Activated T-cell treated with anti-CD3 and anti-CD28 coated beads, Interleukin-2, amount 50 U/mL, for 24 hours (primary cell): ENCODE results near the gene PYGO2.
"Not testable (repeated sequence)": the region's sequence is repeated elsewhere in the genome, so short reads cannot be mapped to it uniquely, and the experiment has no call there.

Experiments used
- DNase-seq: peaks from one replicate; pipeline ENCODE4 v3.0.0-alpha.2; 2020
- H3K27ac Mint-ChIP-seq: 2 replicates; pipeline ENCODE4 v1.8.0; 2020; ENCODE audit warnings: mild to moderate bottlenecking, mixed read lengths
- H3K27me3 Mint-ChIP-seq: 2 replicates; pipeline ENCODE4 v1.8.0; 2020; ENCODE audit warnings: mixed read lengths
- H3K36me3 Mint-ChIP-seq: 2 replicates; pipeline ENCODE4 v1.8.0; 2020; ENCODE audit warnings: low read depth, mixed read lengths
- H3K4me1 Mint-ChIP-seq: 2 replicates; pipeline ENCODE4 v1.8.0; 2020; ENCODE audit warnings: low read depth, mixed read lengths
- H3K4me3 Mint-ChIP-seq: 2 replicates; pipeline ENCODE4 v1.8.0; 2020; ENCODE audit warnings: mild to moderate bottlenecking, moderate library complexity, mixed read lengths
- H3K9me3 Mint-ChIP-seq: 2 replicates; pipeline ENCODE4 v1.8.0; 2020; ENCODE audit warnings: mixed read lengths

The PYGO2 gene

GRCh38 chr1:155003227-155003765, 41.7 kb upstream of the PYGO2 start:
- peaks cover 12% of the 10 kb centered on the region for H3K36me3 Mint-ChIP-seq
- H3K27ac Mint-ChIP-seq: peak overlapping the region; percentile 92
- peaks cover 66% of the 10 kb centered on the region for H3K4me1 Mint-ChIP-seq
- no peaks in the 10 kb centered on the region for H3K27me3 Mint-ChIP-seq
- H3K4me3 Mint-ChIP-seq: peak overlapping the region; percentile 92
- DNase-seq: peak; percentile 59
- H3K9me3 Mint-ChIP-seq: no peaks in the 10 kb centered on the region

- H3K9me3 Mint-ChIP-seq: no peaks in the 10 kb centered on the region
- peak within 1 kb of the TSS; percentile 92 for H3K4me3 Mint-ChIP-seq
- peak within 1 kb of the TSS; percentile 94 for H3K27ac Mint-ChIP-seq
- H3K27me3 Mint-ChIP-seq: no peaks in the 10 kb centered on the region
- peaks cover 12% of the 10 kb centered on the region for H3K36me3 Mint-ChIP-seq
- H3K4me1 Mint-ChIP-seq: peaks cover 69% of the 10 kb centered on the region
- peak; percentile 55 for DNase-seq
These were observed 41.1 kb upstream of the PYGO2 start, which contains the start of gene ZBTB7B for GRCh38 chr1:155002464-155003226. Gene ZBTB7B (plus strand): TSS chr1:155002802. CDS start chr1:155014661, 11,859 bp downstream.

- H3K4me3 Mint-ChIP-seq: peak overlapping the region; percentile 83
- peak overlapping the region; percentile 94 for H3K27ac Mint-ChIP-seq
- peaks cover 68% of the 10 kb centered on the region for H3K4me1 Mint-ChIP-seq
- DNase-seq: peak; percentile 97
- H3K9me3 Mint-ChIP-seq: no peaks in the 10 kb centered on the region
- H3K36me3 Mint-ChIP-seq: peaks cover 12% of the 10 kb centered on the region
- H3K27me3 Mint-ChIP-seq: no peaks in the 10 kb centered on the region
These were observed 40.3 kb upstream of the PYGO2 start for GRCh38 chr1:155001675-155002463.

- DNase-seq: peak; percentile 79
- H3K4me3 Mint-ChIP-seq: peak overlapping the region; percentile 83
- H3K36me3 Mint-ChIP-seq: peaks cover 12% of the 10 kb centered on the region
- peak overlapping the region; percentile 94 for H3K27ac Mint-ChIP-seq
- no peaks in the 10 kb centered on the region for H3K9me3 Mint-ChIP-seq
- H3K27me3 Mint-ChIP-seq: no peaks in the 10 kb centered on the region
- peaks cover 63% of the 10 kb centered on the region for H3K4me1 Mint-ChIP-seq
These were observed 39.8 kb upstream of the PYGO2 start for GRCh38 chr1:155001425-155001674.

- DNase-seq: peak; percentile 89
- Mint-ChIP-seq H3K9me3 (no peaks in the 10 kb centered on the region), H3K36me3 (peaks cover 12% of the 10 kb centered on the region), H3K27me3 (no peaks in the 10 kb centered on the region), H3K4me3 (peak overlapping the region; percentile 83), H3K4me1 (peaks cover 60% of the 10 kb centered on the region), H3K27ac (peak overlapping the region; percentile 94)
These were observed 39.3 kb upstream of the PYGO2 start for GRCh38 chr1:155000726-155001424.

- peak overlapping the region; percentile 83 for H3K4me3 Mint-ChIP-seq
- no peak for DNase-seq
- peak overlapping the region; percentile 96 for H3K27ac Mint-ChIP-seq
- H3K27me3 Mint-ChIP-seq: no peaks in the 10 kb centered on the region
- no peaks in the 10 kb centered on the region for H3K9me3 Mint-ChIP-seq
- peaks cover 10% of the 10 kb centered on the region for H3K36me3 Mint-ChIP-seq
- H3K4me1 Mint-ChIP-seq: peaks cover 54% of the 10 kb centered on the region
These were observed 38.8 kb upstream of the PYGO2 start for GRCh38 chr1:155000411-155000725.

GRCh38 chr1:154999571-155000410, 38.2 kb upstream of the PYGO2 start:
- Mint-ChIP-seq H3K27me3 (no peaks in the 10 kb centered on the region), H3K36me3 (peaks cover 10% of the 10 kb centered on the region), H3K4me1 (peaks cover 52% of the 10 kb centered on the region), H3K9me3 (no peaks in the 10 kb centered on the region), H3K27ac (peak overlapping the region; percentile 96), H3K4me3 (peak overlapping the region; percentile 83)
- DNase-seq: peak; percentile 80

- Mint-ChIP-seq H3K4me3 (peak overlapping the region; percentile 73), H3K9me3 (no peaks in the 10 kb centered on the region), H3K27me3 (no peaks in the 10 kb centered on the region), H3K36me3 (peaks cover 9% of the 10 kb centered on the region), H3K4me1 (peaks cover 50% of the 10 kb centered on the region), H3K27ac (peak overlapping the region; percentile 90)
- DNase-seq: peak; percentile 87
These were observed 37.4 kb upstream of the PYGO2 start for GRCh38 chr1:154998818-154999570.

GRCh38 chr1:154998201-154998780, 36.7 kb upstream of the PYGO2 start:
- H3K4me3 Mint-ChIP-seq: peak overlapping the region; percentile 31
- H3K9me3 Mint-ChIP-seq: no peaks in the 10 kb centered on the region
- peak overlapping the region; percentile 44 for H3K27ac Mint-ChIP-seq
- DNase-seq: no peak
- no peaks in the 10 kb centered on the region for H3K27me3 Mint-ChIP-seq
- peaks cover 48% of the 10 kb centered on the region for H3K4me1 Mint-ChIP-seq
- H3K36me3 Mint-ChIP-seq: peaks cover 9% of the 10 kb centered on the region

GRCh38 chr1:154996966-154997701, 35.6 kb upstream of the PYGO2 start:
- no peaks in the 10 kb centered on the region for H3K27me3 Mint-ChIP-seq
- no peaks in the 10 kb centered on the region for H3K9me3 Mint-ChIP-seq
- DNase-seq: no peak
- H3K4me1 Mint-ChIP-seq: peaks cover 45% of the 10 kb centered on the region
- H3K27ac Mint-ChIP-seq: no peak overlapping the region
- H3K4me3 Mint-ChIP-seq: no peak overlapping the region
- peaks cover 11% of the 10 kb centered on the region for H3K36me3 Mint-ChIP-seq

- Mint-ChIP-seq H3K4me1 (peaks cover 39% of the 10 kb centered on the region), H3K36me3 (peaks cover 17% of the 10 kb centered on the region)
- H3K9me3 Mint-ChIP-seq, H3K27ac Mint-ChIP-seq, H3K27me3 Mint-ChIP-seq, H3K4me3 Mint-ChIP-seq, DNase-seq: not testable (repeated sequence)
These were observed 33.9 kb upstream of the PYGO2 start for GRCh38 chr1:154995301-154995983.

- H3K4me1 Mint-ChIP-seq: peaks cover 32% of the 10 kb centered on the region
- no peak overlapping the region for H3K4me3 Mint-ChIP-seq
- DNase-seq: no peak
- H3K27ac Mint-ChIP-seq: peak overlapping the region; percentile 45
- H3K36me3 Mint-ChIP-seq: peaks cover 26% of the 10 kb centered on the region
- no peaks in the 10 kb centered on the region for H3K9me3 Mint-ChIP-seq
- H3K27me3 Mint-ChIP-seq: no peaks in the 10 kb centered on the region
These were observed 33.0 kb upstream of the PYGO2 start for GRCh38 chr1:154994591-154994990.
